HT-29 (cell line): ENCODE data around the gene CADM1. TPM values are rescaled to one million over a fixed set of nuclear protein-coding genes. Genes with fewer than 3 reads are reported as not detected.
"Not testable (repeated sequence)": the region's sequence is repeated elsewhere in the genome, so short reads cannot be mapped to it uniquely, and the experiment has no call there.

Experiments used
- DNase-seq: peaks from one replicate; pipeline ENCODE4 v3.0.0-alpha.2; 2015; ENCODE audit warnings: low spot score
- total RNA-seq: library from RNA; depleted of rRNA; stranded (reverse); fragments of >200 nt; shearing (Covaris generic); gene quantifications from 2 replicates; pipeline ENCODE4 v1.2.3, GENCODE V29; 2014

CADM1 gene
- total RNA-seq, 1 experiment from 2014 or later = not detected

- no peak for DNase-seq
These were observed 26.8 kb downstream of the CADM1 start for GRCh38 chr11:115477410-115477809.

GRCh38 chr11:115476463-115477286 is 27.5 kb downstream of the CADM1 start:
- no peak for DNase-seq

DNA sequence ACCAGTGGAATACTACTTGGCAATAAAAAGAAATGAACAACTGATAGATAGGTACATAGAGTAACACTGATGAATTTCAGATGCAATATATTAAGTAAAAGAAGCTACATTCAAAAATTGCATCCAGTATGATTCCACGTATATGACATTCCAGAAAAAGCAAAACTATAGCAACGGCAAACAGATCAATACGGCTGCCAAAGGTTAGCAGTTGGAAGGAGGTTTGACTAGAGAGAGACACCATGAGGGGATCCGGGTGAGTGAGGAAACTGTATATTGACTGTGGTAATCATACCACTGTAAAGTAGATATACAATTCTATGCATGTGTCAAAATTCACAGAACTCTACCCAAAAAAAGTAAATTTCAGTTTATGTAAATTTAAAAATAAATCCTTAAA is 28.7 kb downstream of the CADM1 start:
- no peak for DNase-seq

GRCh38 chr11:115474306-115474705 is 29.9 kb downstream of the CADM1 start:
- not testable (repeated sequence) for DNase-seq

- DNase-seq = no peak
These were observed 31.0 kb downstream of the CADM1 start for GRCh38 chr11:115473167-115473566.

- no peak for DNase-seq
These were observed 32.8 kb downstream of the CADM1 start for GRCh38 chr11:115471367-115471766.

- no peak for DNase-seq
These were observed 33.3 kb downstream of the CADM1 start for GRCh38 chr11:115470928-115471327.

DNA sequence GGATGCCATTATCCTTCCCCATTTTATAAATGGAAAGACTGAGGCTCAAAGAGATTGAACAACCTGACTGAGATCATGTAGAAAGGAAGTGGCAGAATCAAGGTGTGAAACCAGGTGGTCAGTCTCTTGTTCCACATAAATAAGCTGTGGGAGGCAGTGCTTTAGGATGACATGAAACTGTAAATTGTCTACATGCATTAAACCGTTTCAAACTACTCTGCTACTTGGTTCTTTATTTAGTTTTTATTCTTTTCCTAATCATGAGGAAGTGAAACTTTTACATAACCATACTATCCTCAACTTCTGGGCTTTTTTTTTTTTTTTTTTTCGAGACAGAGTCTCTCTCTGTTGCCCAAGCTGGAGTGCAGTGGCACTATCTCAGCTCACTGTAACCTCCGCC is 34.9 kb downstream of the CADM1 start:
- no peak for DNase-seq

DNA sequence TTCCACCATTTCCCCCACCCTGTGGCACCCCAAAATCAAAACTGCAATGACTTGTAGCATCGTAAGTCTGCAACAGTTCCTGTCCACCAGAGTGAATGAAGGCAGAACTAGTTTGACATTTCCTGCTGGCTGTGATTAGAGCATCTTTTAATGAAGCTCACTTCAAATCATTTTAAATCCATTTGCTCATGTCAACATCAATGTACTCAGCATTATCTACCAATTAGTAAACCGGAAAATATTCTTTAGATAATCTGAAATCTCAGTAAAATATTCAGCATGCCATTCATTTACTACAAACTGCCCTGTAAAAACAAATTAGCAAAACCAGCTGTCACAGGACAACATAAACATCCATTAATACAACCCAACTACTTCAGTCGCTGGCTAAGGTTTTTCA is 38.1 kb downstream of the CADM1 start:
- DNase-seq = no peak

GRCh38 chr11:115464269-115464668 is 39.9 kb downstream of the CADM1 start:
- DNase-seq = no peak

GRCh38 chr11:115463606-115464005 is 40.6 kb downstream of the CADM1 start:
- DNase-seq = no peak

DNA sequence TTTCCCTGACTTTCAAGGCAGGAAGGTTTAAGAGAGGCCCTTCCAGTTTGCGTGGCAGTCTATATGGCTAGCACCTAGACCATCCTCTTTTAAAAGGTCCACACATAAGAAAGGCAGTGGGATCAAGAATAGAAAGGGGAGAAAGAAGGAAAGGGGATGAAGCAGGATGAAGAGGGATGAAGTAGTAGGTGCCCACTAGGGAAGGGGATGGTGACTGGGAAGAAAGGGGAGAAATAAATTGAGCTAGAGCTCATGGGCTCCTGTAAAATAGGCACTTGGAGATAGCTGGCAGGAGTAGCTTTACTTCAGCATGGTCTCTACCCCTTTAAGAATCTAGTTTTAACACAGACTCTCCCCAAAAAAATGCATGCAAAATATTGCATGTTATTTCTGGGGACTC is 41.5 kb downstream of the CADM1 start:
- no peak for DNase-seq

DNA sequence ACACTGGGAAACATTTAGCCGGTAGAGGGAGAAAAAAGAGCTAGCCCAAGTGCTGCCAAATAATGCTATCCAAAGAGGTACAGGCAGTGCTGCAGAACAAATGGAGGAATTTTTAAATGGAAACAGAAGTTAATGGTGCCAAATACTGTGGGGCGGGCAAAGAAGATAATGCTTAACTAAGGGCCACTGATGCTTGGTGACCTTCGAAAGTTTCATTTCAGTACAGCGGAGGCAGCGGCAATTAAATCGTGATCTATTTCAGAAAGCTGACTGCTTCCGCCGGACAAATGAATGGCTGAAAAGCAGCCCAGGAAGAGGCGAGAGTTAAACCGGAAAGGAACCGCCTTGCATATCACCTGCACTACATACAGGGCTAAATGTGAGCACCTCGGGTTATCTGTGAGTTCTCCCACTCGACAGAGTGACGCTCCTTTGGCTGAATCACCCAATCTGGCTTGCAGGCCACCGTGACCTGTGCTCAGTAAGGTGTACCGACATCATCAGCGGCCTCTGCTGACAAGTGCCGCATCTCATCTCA is 42.1 kb downstream of the CADM1 start:
- no peak for DNase-seq

DNA sequence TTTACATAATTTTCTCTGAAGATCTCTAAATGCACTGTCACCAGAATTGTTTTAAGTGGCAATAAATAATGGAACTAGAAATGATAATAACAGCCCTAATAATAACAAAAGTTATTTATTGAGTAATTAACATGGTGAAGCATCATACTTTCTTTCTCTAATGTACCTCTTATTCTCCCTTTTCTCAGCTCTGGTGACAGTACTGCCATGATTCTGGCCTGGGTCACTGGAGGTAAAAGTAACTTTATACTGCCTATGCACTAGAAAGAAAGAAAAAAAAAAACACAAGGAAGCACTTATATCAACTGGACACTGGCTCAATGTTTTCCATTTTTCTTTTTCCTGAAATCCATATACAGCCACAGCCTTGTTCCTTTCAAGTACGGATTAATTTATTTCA is 43.7 kb downstream of the CADM1 start:
- no peak for DNase-seq

DNA sequence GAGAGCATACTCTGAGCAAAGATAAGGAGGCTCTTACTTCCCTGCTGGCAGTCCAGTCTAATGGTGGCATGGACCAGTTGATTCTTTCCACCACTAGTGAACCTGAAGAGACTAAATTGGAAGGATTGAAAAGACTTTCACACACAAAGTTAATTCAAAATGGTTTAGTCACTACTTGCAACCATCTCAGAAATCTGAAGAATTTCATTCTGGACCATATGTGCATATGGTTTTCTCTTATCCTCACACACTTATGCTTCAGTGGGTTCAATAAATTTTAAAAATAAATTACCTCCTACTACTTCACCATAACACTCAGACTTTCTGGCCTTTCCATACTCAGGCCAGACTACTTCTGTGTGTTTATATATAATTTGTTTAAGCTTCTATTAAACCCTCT is 44.7 kb downstream of the CADM1 start:
- DNase-seq = no peak

DNA sequence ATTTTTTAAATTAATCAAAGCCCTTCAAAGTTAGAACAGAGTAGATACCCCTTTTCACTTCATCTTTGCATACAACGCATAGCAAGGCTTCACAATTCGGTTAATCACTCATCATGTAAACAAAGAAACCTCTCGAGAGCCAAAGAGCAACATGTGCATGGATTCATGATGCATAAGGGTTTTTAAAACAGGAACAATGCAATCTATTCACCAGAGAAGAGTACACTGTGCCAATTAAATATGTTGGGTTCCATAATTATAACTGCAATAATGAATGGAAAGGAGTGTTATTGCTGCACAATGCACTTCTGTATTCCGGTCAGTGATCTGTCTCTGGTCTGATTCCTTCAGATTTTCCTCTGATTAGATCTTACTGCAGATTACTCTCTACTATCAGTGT is 45.3 kb downstream of the CADM1 start:
- no peak for DNase-seq

- DNase-seq = no peak
These were observed 48.2 kb downstream of the CADM1 start for GRCh38 chr11:115456019-115456418.

DNA sequence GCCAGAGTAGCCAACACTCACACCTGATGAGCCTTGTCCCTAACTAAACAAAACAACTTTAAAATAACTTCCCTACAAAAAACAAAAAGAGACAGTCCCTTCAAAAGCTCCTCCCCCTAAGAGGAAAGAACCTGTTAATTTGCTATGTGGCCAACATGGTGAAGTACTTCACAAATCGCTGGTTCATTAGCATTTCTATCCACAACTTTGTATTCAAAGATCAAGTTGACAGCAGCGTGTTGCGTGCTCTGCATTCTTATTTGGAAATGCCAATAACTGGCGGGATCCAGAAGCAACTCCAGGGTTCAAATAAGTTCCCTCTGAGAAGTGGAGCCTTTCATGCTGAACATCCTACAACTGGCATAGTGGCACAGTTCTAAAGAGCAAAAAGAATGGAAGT is 48.6 kb downstream of the CADM1 start:
- no peak for DNase-seq

DNA sequence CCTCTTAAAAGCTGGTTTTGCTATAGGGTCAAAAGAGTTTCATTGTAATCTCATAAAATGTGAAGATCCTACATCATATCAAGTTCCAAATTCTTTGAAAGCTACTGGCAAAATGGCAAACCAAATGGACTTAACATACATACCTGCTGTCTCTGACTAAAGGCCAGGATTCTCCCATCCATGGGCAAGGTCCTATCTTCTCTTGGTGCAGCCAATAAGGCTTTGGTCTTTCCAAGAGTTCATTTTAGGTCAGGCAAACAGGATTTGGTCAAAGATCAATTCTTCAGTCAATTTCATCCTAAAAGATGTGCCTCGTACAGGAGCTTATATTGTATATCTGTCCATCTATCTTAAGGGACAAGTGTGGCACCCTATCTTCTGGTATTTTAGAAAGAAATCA is 49.7 kb downstream of the CADM1 start:
- DNase-seq = no peak

DNA sequence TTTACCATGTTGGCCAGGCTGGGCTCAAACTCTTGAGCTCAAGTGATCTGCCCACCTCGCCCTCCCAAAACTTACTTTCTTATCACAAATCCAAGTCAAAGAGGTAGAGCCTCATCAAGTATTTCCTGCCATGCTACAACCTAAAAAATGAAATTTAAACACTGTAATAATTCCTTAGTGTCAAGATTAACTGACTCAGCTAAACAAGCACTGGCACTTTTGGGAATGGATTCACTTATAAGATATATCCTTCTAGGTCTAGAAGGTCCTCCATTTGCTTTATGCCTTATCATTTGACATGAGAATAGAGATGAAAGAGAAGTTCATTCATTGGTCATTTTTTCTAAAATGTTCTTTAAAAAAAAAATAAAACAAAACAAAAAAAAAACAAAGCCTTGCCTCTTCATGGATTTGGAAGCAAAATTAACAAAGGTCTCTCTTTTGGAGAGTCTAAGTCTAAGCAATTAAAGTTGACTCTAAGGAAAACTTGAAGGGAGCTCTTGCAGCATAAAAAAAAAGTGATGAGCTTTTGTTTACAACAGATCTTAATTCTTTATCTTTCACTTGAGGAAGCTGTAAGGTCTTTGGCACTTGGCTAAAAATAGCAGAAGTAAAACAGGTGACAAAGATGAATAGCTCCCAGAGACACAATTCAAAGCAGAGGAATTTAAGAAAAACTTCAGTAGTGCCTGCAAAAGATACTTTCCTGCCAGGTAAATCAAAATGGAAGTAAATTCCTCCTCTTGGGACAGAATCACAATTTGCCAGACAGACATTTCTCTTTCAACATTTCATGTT is 50.3 kb downstream of the CADM1 start:
- no peak for DNase-seq

GRCh38 chr11:115452241-115452640 is 52.0 kb downstream of the CADM1 start:
- DNase-seq = peak; percentile 41

- DNase-seq = no peak
These were observed 53.7 kb downstream of the CADM1 start for GRCh38 chr11:115450519-115450918.
